Glomerular endothelial cell (primary cell): Measurements from ENCODE around the gene IFI16. TPM values are rescaled to one million over a fixed set of nuclear protein-coding genes. Genes with fewer than 3 reads are reported as not detected.

Source experiments
- DNase-seq: peaks from one replicate; pipeline ENCODE4 v3.0.0-alpha.2; 2011; ENCODE audit warnings: low read depth, low spot score; ENCODE audit errors: extremely low read depth
- total RNA-seq: library from RNA; depleted of rRNA; stranded (reverse); fragments of >200 nt; gene quantifications from 2 replicates; pipeline ENCODE4 v1.2.3, GENCODE V29; 2015

The IFI16 gene
- total RNA-seq, 1 donor from 2014 or later: 180 TPM

- DNase-seq: no peak
Measured at GRCh38 chr1:159055181-159055641, 45.5 kb downstream of the IFI16 start.

- DNase-seq: no peak
Measured at GRCh38 chr1:159056069-159056698, 46.5 kb downstream of the IFI16 start.

- DNase-seq: no peak
Measured at GRCh38 chr1:159058751-159059150, 49.0 kb downstream of the IFI16 start.

- no peak for DNase-seq
Measured at GRCh38 chr1:159065106-159065505, 55.4 kb downstream of the IFI16 start.

- no peak for DNase-seq
Measured at GRCh38 chr1:159066108-159066507, 56.4 kb downstream of the IFI16 start.

GRCh38 chr1:159067699-159068621 lies 58.3 kb downstream of the IFI16 start:
- no peak for DNase-seq

- DNase-seq: no peak
Measured at GRCh38 chr1:159068886-159069285, 59.2 kb downstream of the IFI16 start.

- peak; percentile 61 for DNase-seq
Measured at GRCh38 chr1:159071970-159072582, 62.4 kb downstream of the IFI16 start.

GRCh38 chr1:159076438-159077119 lies 66.9 kb downstream of the IFI16 start, which contains the start of gene AIM2:
AIM2 (minus strand) TSS chr1:159076766; CDS start chr1:159073499, 3,267 bp downstream.
- DNase-seq: no peak

GRCh38 chr1:159077120-159077961 lies 67.6 kb downstream of the IFI16 start:
- DNase-seq: no peak

GRCh38 chr1:159079525-159079924 lies 69.8 kb downstream of the IFI16 start:
- no peak for DNase-seq

- no peak for DNase-seq
Measured at GRCh38 chr1:159081626-159082025, 71.9 kb downstream of the IFI16 start.

GRCh38 chr1:159083013-159083412 lies 73.3 kb downstream of the IFI16 start:
- DNase-seq: no peak

- no peak for DNase-seq
Measured at GRCh38 chr1:159084152-159084551, 74.4 kb downstream of the IFI16 start.

GRCh38 chr1:159084867-159085266 lies 75.2 kb downstream of the IFI16 start:
- DNase-seq: no peak

GRCh38 chr1:159088050-159088449 lies 78.3 kb downstream of the IFI16 start:
- peak; percentile 25 for DNase-seq

- no peak for DNase-seq
Measured at GRCh38 chr1:159088546-159089183, 79.0 kb downstream of the IFI16 start.

- DNase-seq: no peak
Measured at GRCh38 chr1:159089184-159089791, 79.6 kb downstream of the IFI16 start.
